H1 (cell line): ENCODE data around the gene CEACAM7. TPM values are rescaled to one million over a fixed set of nuclear protein-coding genes. Genes with fewer than 3 reads are reported as not detected.

Experiments
- ASH2L ChIP-seq: fragments of 200-600, 300-600 bp; sonication (generic); IDR thresholded peaks from one replicate; pipeline ENCODE4 v1.7.1; 2017; ENCODE audit warnings: low read length
- BCL11A ChIP-seq, 2 experiments: IDR thresholded peaks; one replicate each; pipeline ENCODE4 v1.6.1; 2011; ENCODE audit warnings: low read depth in 2 of 2, low read length in 2 of 2, mild to moderate bottlenecking in 2 of 2
- CHD7 ChIP-seq: fragments of 300-600 bp; sonication (generic); IDR thresholded peaks from 2 replicates; pipeline ENCODE4 v1.7.1; 2012; ENCODE audit warnings: low read length, moderate library complexity, mild to moderate bottlenecking, inconsistent platforms; ENCODE audit not compliant: insufficient replicate concordance
- JUND ChIP-seq: IDR thresholded peaks from 2 replicates; pipeline ENCODE4 v1.6.1; 2011; ENCODE audit warnings: mild to moderate bottlenecking, improper control_type of control experiment, low read length
- TCF12 ChIP-seq: IDR thresholded peaks from 2 replicates; pipeline ENCODE4 v1.6.1; 2011; ENCODE audit warnings: low read depth, mild to moderate bottlenecking, low read length
- polyA plus RNA-seq, 7 experiments: library from polyadenylated mRNA; depleted of rRNA in 3 of 7; stranded (reverse) in 5 of 7; unstranded in 2 of 7; fragments of >200 nt in 5 of 7; fragments of 200-250 nt in 2 of 7; gene quantifications; 1 replicate in 5 of 7; 2 replicates in 1 of 7; 4 replicates in 1 of 7; pipeline versions ENCODE4 v1.2.1 to v1.2.3, GENCODE V29; 2011 to 2013; ENCODE audit warnings: missing spikeins in 2 of 7, mixed read lengths in 2 of 7
- total RNA-seq: library from RNA; stranded (reverse); fragmentation: NEBNext Ultra II Directional; extraction: Animal tissue kit (Norgen Biotek cat#: 25700); gene quantifications from 2 replicates; pipeline ENCODE4 v1.2.1, GENCODE V29; 2021

The CEACAM7 gene
- total and polyA plus RNA-seq, 2 of the 8 experiments (the other 6 are each of a cell fraction or from before 2014, with no cell fraction given), result not detected

GRCh38 chr19:41705393-41706174 lies 17.5 kb upstream of the CEACAM7 start (continued):
- TF ChIP-seq CHD7, result no peak
- no peak for TF ChIP-seq ASH2L
- no peak for TF ChIP-seq BCL11A (IDR thresholded peaks at IDR 0.05; ENCODE audit: low read depth in 2 of 2, low read length in 2 of 2)
- no peak for TF ChIP-seq TCF12
- TF ChIP-seq JUND, result no peak
- TF ChIP-seq, all 59 proteins: peak for 0
